A673 (cell line): ENCODE results near the gene TMEM161A.

ENCODE experiments used
- CTCF ChIP-seq: fragments of 300-800, 200-600 bp; sonication (generic); conservative IDR thresholded peaks from 2 replicates; pipeline ENCODE4 v1.5.1; 2017; ENCODE audit warnings: low read depth, mild to moderate bottlenecking, antibody characterized with exemption, low read length, moderate library complexity, mixed read lengths
- EZH2 ChIP-seq: fragments of 200-600 bp; sonication (generic); IDR thresholded peaks from 2 replicates; pipeline ENCODE4 v1.6.1; 2017; ENCODE audit warnings: borderline replicate concordance, low read depth, mild to moderate bottlenecking, mixed read lengths, antibody characterized with exemption, low read length; ENCODE audit not compliant: poor library complexity, severe bottlenecking

- TF ChIP-seq CTCF (no peak), EZH2 (no peak)
Observed at GRCh38 chr19:19098084-19098702, 40.1 kb downstream of the TMEM161A start.
